HG02571 (cell line): ENCODE results near the gene HSD17B13.

Experiments used
- ATAC-seq: cut with Tn5 transposase; IDR thresholded peaks from one replicate; pipeline ENCODE4 v1.9.1; 2021; ENCODE audit warnings: mild to moderate bottlenecking, moderate library complexity; ENCODE audit not compliant: unreplicated experiment

HSD17B13 gene

GRCh38 chr4:87270144-87270543, 52.5 kb downstream of the HSD17B13 start:
- ATAC-seq, result no peak

- ATAC-seq, result no peak
Measured at GRCh38 chr4:87268411-87268810, 54.3 kb downstream of the HSD17B13 start.

GRCh38 chr4:87266986-87267385, 55.7 kb downstream of the HSD17B13 start:
- ATAC-seq, result no peak

- no peak for ATAC-seq
Measured at GRCh38 chr4:87262886-87263285, 59.8 kb downstream of the HSD17B13 start.

GRCh38 chr4:87260477-87260876, 62.2 kb downstream of the HSD17B13 start:
- no peak for ATAC-seq

- no peak for ATAC-seq
Measured at GRCh38 chr4:87258677-87259076, 64.0 kb downstream of the HSD17B13 start.

- ATAC-seq, result no peak
Measured at GRCh38 chr4:87257523-87257922, 65.2 kb downstream of the HSD17B13 start.

GRCh38 chr4:87255755-87256154, 66.9 kb downstream of the HSD17B13 start:
- no peak for ATAC-seq
